ENCODE data around the gene CBLB.
"Not testable (repeated sequence)": the region's sequence is repeated elsewhere in the genome, so short reads cannot be mapped to it uniquely, and the experiment has no call there.

CBLB gene

DNA sequence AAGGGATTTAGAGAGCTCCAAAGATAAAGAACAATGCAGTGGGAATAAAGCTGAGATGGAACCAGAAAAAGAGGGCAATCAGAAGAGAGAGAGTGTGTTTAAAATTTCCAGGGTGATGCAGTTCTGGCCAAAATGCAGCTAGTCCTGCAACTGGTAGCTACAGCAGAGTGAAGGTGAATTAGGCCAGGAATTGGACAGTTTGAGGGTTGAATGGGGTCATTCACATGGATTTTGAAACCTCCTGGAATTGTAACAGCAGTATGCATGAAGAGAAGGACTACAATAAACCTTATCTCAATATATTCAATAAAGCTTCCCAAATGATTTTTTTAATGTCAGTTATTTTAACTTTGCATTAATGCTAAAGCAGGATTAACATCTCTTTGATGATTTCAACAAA lies 85.2 kb downstream of the CBLB start:
- no peak for DNase-seq

DNA sequence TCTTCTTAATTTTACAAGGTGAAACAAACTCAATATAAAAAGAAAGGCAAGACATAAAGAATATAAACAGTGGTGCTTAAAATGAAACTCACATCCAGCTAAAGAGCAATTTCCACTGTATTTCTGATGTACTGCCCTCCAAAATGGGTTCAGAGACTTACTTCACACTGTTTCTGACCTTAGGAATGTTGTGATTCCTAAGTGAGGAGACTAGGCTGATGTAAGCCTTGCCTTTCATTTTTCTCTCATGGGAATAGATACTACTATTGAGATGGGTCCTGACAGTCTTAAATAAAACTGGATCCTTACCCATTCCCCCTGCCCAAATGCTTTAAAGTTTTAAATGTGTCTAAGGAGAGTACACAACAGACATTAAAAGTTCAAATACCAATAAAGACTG lies 86.9 kb downstream of the CBLB start:
- no peak for DNase-seq

DNA sequence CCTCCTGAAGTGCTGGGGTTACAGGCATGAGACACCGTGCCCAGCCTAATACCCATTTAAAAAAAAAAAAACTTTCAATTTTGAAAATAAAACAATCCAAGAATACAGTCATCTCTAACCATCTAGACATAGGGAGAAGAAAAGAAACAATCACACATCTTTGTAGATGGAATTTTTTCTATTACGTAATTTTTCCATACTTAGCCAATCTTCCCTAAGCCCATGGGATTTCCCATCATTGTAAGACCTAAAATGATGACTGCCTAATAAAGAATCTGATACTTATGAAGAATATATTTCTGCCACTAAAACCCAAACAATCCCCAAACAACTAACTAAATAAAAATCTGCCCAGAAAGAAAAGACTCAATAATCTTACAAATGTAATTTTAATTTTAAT lies 88.7 kb downstream of the CBLB start:
- DNase-seq = no peak

DNA sequence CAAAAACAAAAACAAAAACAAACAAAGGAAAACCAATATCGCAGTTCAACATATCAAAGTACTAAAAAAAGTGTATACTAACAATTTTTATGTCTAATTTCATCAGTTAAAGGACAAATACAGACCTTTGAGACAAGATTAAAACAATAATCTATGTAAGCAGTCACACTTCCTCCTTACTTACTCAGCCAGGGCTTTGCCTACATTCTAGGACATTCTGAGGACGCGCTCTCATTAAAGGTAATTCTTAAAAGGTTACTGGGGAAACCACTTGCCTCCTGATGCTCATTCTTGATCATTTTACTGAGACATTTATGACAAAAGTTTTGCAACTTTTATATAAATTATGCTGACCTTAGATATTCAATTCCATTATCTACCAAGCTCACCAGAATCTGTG lies 93.4 kb downstream of the CBLB start:
- no peak for DNase-seq

DNA sequence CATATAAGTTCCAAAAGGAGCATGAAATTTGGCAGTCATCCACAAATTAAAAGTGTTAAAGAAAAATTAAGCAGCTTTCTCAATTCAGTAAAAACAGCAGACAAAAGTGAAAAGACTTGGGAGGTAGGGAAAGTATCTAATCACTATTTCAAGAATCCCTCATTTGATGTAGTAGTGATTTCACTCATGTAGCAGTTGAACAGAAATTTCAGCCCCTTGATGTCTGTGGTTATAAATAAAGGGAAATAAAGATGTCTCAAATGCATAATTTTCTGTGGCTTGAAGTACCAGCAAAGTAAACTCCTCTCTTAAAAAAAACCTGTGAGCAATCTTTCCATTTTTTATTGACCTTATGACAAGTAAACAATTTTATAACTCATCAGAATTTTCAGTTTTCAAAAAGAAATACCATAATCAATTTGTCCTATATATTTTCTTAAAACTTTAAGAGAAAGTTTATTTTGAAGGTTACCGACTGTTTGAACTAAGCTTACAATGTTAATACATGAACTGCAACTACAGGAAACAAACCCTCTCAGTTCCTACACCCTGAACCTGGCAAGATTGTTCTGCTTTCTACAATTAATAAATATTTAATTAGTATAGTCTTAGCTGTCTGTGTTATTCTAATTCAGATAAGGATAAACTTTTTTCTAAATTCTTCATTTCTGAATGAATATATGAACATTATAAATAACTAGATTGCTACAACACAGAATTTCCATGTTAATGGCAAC lies 94.2 kb downstream of the CBLB start:
- no peak for DNase-seq

GRCh38 chr3:105773291-105773690 lies 95.5 kb downstream of the CBLB start:
- DNase-seq = no peak

DNA sequence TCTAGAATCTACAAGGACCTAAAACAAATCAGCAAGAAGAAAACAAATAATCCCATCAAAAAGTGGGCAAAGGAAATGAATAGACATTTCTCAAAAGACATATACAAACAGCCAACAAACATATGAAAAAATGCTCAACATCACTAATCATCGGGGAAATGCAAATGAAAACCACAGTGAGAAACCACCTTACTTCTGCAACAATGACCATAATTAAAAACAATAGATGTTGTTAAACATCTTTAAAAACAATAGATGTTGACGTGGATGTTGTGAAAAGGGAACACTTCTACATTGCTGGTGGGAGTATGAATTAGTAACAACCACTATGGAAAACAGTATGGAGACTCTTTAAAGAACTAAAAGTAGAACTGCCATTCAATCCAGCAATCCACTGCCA lies 96.2 kb downstream of the CBLB start:
- DNase-seq = no peak

DNA sequence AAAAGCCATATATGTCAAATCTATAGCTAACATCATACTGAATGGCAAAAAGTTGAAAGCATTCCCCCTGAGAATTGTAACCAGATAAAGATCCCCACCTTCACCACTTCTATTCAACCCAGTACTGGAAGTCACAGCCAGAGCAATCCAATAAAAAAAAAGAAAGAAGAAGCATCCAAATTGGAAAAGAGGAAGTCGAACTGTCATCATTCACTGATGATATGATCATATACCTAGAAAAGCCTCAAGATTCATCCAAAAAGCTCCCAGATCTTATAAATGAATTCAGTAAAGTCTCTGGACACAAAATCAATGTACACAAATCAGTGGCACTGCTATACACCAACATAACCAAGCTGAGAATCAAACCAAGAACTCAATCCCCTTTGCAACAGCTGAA lies 97.4 kb downstream of the CBLB start:
- DNase-seq = no peak

DNA sequence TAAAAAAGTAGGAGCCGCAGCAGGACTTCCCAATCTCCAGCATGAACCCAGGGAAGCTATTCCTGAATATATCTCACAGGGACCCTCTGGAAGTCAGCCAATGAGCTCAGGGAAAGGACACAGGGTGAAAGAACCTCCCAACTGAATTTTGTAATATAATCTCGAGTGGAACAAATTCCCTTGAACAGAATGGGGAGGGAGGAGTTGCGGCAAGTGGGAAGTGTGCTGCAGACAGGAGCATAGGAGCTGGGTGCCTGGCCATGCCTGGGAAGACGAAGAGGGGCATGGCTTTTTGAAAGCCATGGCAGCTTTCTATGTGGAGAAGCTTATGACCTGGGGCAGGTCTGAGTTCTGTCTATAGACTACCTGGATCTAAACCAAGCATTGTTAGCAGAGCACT lies 98.4 kb downstream of the CBLB start:
- DNase-seq = no peak

- no peak for DNase-seq
Observed at GRCh38 chr3:105767776-105768175, 101.0 kb downstream of the CBLB start.

GRCh38 chr3:105767216-105767615 lies 101.6 kb downstream of the CBLB start:
- DNase-seq = no peak

DNA sequence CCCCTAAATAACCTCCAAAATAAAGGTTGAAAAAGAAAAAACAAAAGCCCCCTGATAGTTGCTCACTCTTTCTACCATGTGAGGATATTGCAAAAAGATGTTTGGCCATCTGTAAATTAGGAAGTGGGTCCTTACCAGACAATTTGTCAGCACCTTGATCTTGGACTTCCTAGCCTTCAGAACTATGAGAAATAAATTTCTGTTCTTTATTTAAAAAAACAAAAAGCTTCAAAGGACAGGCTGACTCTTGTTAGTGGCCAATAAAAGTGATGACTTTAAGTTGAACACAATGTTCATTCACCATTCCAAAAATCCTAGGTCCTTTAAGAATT lies 103.5 kb downstream of the CBLB start:
- no peak for DNase-seq

GRCh38 chr3:105764378-105765307 lies 104.2 kb downstream of the CBLB start:
- DNase-seq = no peak

- DNase-seq = no peak
Observed at GRCh38 chr3:105763659-105764036, 105.2 kb downstream of the CBLB start.

GRCh38 chr3:105762749-105763658 lies 105.8 kb downstream of the CBLB start:
- no peak for DNase-seq

DNA sequence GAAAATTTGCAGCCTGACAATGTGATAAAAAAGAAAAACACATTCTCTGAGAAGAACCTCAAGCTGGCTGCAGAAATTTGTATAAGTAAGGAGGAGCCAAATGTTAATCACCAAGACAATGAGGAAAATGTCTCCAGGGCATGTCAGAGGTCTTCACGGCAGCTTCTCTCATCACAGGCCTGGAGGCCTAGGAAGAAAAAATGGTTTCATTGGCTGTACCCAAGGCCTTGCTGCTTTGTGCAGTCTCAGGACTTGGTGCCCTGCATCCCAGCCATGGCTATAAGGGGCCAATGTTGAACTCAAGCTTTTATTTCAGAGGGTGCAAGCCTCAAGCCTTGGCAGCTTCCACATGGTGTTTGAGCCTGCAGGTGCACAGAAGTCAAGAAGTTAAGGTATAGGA lies 106.6 kb downstream of the CBLB start:
- not testable (repeated sequence) for DNase-seq

DNA sequence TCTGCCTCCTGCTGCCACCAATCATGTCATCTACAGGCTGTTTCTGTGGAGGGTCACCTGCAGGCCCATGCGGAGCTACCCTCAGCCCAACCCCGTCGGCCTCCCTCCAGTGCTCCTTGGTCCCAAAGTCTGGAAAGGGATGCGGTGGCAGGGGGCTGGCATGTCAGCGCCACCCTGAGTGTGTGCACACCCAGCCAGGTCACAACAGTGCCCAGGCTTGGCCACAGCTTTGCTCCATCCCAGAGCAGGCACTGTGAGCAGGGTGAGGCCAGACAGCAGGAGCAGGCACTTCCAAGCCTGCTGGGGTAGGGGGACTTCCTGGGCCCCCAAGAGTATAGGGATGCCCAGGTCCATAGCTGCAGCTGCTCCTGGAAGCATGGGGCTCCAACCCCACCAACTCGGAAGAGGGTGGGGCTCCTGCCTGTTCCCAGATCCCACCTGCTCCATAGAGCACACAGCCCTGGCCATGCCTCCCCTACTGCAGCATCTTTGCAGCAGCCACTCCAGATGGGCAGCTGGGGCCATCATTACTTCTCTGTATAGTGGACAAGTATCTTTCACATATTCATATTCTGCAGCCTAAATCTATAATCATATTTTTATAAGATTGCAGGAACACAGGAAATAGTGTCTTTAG lies 109.3 kb downstream of the CBLB start:
- no peak for DNase-seq

GRCh38 chr3:105758451-105758850 lies 110.4 kb downstream of the CBLB start:
- no peak for DNase-seq

GRCh38 chr3:105755121-105755886 lies 113.5 kb downstream of the CBLB start:
- no peak for DNase-seq

DNA sequence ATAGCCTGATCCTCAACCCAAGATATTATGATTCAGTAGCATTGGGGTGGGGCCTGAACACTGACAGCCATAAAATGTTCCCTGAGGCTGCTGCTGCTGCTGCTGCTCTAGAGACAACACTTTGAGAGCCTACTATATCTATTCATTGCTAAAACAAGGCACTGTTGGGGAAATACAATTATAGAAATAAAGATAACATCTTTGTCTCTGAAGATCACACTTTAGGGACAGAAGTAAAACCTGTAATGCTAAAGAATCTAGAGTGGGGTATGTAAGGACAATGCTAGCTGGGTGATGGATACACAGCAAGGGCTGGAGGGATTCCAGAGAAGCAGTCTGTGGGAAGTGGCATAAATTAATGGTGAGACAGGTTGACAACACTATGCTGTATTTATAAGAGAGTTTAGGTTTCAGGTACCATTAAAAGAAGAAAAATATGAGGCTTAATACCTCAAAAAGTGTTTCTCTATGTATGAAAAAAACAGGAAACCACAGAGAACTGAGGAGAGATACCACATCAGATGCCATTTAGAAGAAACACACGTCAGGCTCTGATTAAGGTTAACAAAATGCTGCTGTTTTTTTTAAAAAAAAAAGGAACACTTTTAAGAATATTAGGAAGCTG lies 115.9 kb downstream of the CBLB start:
- DNase-seq = no peak

DNA sequence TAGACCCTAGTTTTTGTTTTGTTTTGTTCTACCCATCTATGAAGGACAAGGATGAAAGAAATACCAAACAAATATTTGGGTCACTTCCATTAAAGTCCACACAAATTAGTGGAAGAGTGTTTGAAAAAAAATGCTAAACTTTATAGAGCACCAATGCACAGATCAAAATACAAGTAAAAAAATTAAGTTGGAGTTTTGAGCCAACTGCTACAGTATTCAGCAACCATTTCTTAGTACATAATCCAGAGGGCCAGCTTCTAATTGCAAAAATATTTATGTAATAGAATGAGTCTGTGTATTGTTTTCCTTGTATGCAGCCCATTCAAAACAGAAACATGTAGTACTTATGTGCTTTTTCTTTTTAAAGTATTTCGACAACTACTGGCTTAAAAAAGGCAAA lies 121.1 kb downstream of the CBLB start:
- no peak for DNase-seq
